ENCODE data around the gene KIAA1217.

DNA sequence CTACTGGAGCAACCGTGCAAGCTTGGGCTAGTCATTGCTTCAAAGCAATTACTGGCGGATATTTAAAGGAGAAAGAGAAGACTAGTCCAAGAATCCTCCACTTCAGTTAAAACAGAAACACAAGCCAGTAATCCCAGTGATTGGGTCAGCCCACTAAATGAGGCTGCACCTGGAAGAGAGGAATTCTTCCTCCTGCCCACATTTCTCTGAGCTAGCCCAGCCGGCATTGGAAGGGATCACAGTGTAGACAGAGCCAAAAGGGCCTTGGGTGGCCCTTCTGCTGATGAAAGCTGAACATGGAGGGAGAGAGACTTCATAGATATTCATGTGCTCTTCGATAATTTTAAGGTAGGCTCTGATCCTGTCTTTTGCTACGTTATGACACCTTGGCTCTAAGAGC lies 228.4 kb downstream of the KIAA1217 start:
- TF ChIP-seq, protein P1, sequence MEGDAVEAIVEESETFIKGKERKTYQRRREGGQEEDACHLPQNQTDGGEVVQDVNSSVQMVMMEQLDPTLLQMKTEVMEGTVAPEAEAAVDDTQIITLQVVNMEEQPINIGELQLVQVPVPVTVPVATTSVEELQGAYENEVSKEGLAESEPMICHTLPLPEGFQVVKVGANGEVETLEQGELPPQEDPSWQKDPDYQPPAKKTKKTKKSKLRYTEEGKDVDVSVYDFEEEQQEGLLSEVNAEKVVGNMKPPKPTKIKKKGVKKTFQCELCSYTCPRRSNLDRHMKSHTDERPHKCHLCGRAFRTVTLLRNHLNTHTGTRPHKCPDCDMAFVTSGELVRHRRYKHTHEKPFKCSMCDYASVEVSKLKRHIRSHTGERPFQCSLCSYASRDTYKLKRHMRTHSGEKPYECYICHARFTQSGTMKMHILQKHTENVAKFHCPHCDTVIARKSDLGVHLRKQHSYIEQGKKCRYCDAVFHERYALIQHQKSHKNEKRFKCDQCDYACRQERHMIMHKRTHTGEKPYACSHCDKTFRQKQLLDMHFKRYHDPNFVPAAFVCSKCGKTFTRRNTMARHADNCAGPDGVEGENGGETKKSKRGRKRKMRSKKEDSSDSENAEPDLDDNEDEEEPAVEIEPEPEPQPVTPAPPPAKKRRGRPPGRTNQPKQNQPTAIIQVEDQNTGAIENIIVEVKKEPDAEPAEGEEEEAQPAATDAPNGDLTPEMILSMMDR (conservative IDR thresholded peaks at IDR 0.05 in 1 of 2, IDR thresholded peaks at IDR 0.05 in 1 of 2; ENCODE audit: extremely low read depth in 1 of 2, insufficient read depth in 1 of 2, low read depth in 1 of 2, low read length in 2 of 2) = no peak
- TF ChIP-seq EZH2 (IDR thresholded peaks at IDR 0.05; ENCODE audit: borderline replicate concordance, low read length) = no peak
